Stomach (tissue), 9 donors: ENCODE data around the gene RSBN1. TPM values are rescaled to one million over a fixed set of nuclear protein-coding genes. Genes with fewer than 3 reads are reported as not detected.

Experiments used
- DNase-seq, 2 donors: peaks; one replicate each; pipeline versions ENCODE4 v3.0.0 to v3.0.0-alpha.2; 2013 to 2019
- H3K27ac ChIP-seq, 5 donors: fragments of 200-600 bp in 4 of 5; sonication (generic) in 4 of 5; one replicate each; pipeline ENCODE4 v1.5.1; 2013 to 2019; ENCODE audit warnings: mild to moderate bottlenecking in 1 of 5, moderate library complexity in 1 of 5
- H3K27me3 ChIP-seq, 3 donors: fragments of 200-600 bp; sonication (generic); one replicate each; pipeline ENCODE4 v1.5.1; 2017 to 2019; ENCODE audit warnings: mixed run types in 1 of 3
- H3K36me3 ChIP-seq, 4 donors: fragments of 200-600 bp; sonication (generic); 1 replicate in 3 of 4; 2 replicates in 1 of 4; pipeline ENCODE4 v1.5.1; 2016 to 2019
- H3K4me1 ChIP-seq, 4 donors: fragments of 200-600 bp; sonication (generic); one replicate each; pipeline ENCODE4 v1.5.1; 2016 to 2019
- H3K4me3 ChIP-seq, 4 donors: fragments of 200-600 bp; sonication (generic) in 3 of 4; one replicate each; pipeline ENCODE4 v1.5.1; 2016 to 2019; ENCODE audit warnings: mild to moderate bottlenecking in 1 of 4
- H3K9me3 ChIP-seq, 4 donors: fragments of 200-600 bp; sonication (generic); one replicate each; pipeline ENCODE4 v1.5.1; 2016 to 2019
- EP300 ChIP-seq: sonication (generic); formaldehyde crosslinking; IDR thresholded peaks from one replicate; pipeline ENCODE4 v1.6.1; 2017; ENCODE audit warnings: antibody characterized with exemption
- POLR2A ChIP-seq, 4 donors: fragments of 450-650 bp; IDR thresholded peaks; one replicate each; pipeline ENCODE4 v1.6.1; 2016; ENCODE audit warnings: antibody characterized with exemption in 4 of 4, control low read depth in 2 of 4, mild to moderate bottlenecking in 1 of 4, moderate library complexity in 1 of 4
- POLR2AphosphoS5 ChIP-seq, 3 donors: sonication (generic); formaldehyde crosslinking; IDR thresholded peaks; one replicate each; pipeline ENCODE4 v1.6.1; 2016; ENCODE audit warnings: antibody characterized with exemption in 3 of 3
- WGBS, 5 donors: extraction: QIAGEN DNeasy Blood & Tissue Kit in 3 of 5; methylation state at CpG; one replicate each; pipeline versions ENCODE4 v1.1.5 to v1.1.7; 2013 to 2018; 5-methylcytosine and 5-hydroxymethylcytosine counted together
- intact Hi-C: fragments of 100-400 bp; cut with DNase I; formaldehyde crosslinking; loops from one replicate; pipeline ENCODE4 v1.15.1; 2023; ENCODE audit warnings: low total_unique reads
- polyA plus RNA-seq, 3 donors: library from polyadenylated mRNA; stranded (reverse); fragments of 200-250 nt; gene quantifications; one replicate each; pipeline ENCODE4 v1.2.3, GENCODE V29; 2013
- total RNA-seq, 5 donors: library from RNA; depleted of rRNA; stranded (reverse); fragments of >200 nt; gene quantifications; one replicate each; pipeline versions ENCODE4 v1.1.0 to v1.2.3, GENCODE V29; 2014 to 2016
- TF ChIP-seq, protein P1 (sequence below), 7 experiments: fragments of 450-650 bp in 4 of 7; fragments of 200-600 bp in 3 of 7; sonication (generic) in 3 of 7; IDR thresholded peaks; one replicate each; pipeline ENCODE4 v1.5.1; 2016 to 2019; ENCODE audit warnings: antibody characterized with exemption in 7 of 7, control low read depth in 2 of 7, mild to moderate bottlenecking in 1 of 7
- donor health status: healthy with polysubstance abuse.
- donor health status: Bipolar disorder and iron deficiency.
- donor health status: healthy.

RSBN1 gene
- total and polyA plus RNA-seq, 8 donors: 2.8 to 58.9 (median 12.6) TPM

DNA sequence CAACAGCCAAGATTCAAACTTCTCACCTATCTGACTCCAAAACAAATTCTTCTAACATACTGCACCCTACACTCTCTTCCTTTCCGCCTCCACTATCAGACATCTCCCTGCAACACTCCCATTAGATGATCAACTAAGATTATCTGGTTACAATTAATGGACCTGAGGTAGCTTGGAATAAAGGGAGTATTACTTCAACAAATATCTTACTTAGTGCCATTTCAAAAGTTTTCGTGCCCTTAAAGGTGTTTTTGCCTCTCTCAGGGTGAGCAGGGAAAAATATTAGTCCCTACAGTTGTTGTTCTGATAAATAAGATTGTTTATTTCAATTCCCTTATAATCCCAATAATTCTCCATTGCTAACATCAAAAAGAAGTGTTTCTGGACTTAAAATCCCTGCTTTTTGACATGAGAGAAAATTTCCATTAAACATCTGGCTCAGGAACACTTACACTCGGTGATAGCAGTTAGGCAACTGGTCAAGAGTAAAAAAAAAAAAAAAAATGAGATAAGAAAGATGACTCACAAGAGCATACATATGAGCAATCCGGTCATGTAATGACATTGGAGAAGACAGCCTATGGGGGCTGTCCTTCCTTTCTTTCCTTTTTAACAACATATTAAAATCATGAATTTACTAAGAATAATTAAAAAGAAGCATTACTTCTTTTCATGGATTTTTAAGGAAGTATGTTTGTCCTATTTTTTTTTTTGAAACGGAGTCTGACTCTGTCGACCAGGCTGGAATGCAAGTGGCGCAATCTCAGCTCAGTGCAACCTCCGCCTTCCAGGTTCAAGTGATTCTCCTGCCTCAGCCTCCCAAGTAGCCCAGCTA lies 7.6 kb downstream of the RSBN1 start:
- H3K4me3 ChIP-seq: no peak overlapping the region
- H3K9me3 ChIP-seq: no peaks in the 10 kb centered on the region
- H3K27me3 ChIP-seq: no peaks in the 10 kb centered on the region
- H3K36me3 ChIP-seq: peaks cover 0 to 3% (median 0%) of the 10 kb centered on the region in 4 donors
- H3K4me1 ChIP-seq: peaks cover 39 to 93% (median 65%) of the 10 kb centered on the region in 4 donors
- intact Hi-C loops: no loop called here
- peak in 1 of 2 donors; percentile 53 for DNase-seq
- TF ChIP-seq POLR2AphosphoS5 (IDR thresholded peaks at IDR 0.05): no peak
- TF ChIP-seq, protein P1, sequence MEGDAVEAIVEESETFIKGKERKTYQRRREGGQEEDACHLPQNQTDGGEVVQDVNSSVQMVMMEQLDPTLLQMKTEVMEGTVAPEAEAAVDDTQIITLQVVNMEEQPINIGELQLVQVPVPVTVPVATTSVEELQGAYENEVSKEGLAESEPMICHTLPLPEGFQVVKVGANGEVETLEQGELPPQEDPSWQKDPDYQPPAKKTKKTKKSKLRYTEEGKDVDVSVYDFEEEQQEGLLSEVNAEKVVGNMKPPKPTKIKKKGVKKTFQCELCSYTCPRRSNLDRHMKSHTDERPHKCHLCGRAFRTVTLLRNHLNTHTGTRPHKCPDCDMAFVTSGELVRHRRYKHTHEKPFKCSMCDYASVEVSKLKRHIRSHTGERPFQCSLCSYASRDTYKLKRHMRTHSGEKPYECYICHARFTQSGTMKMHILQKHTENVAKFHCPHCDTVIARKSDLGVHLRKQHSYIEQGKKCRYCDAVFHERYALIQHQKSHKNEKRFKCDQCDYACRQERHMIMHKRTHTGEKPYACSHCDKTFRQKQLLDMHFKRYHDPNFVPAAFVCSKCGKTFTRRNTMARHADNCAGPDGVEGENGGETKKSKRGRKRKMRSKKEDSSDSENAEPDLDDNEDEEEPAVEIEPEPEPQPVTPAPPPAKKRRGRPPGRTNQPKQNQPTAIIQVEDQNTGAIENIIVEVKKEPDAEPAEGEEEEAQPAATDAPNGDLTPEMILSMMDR (IDR thresholded peaks at IDR 0.05): no peak
- TF ChIP-seq EP300: no peak
- TF ChIP-seq POLR2A (IDR thresholded peaks at IDR 0.05): no peak
- H3K27ac ChIP-seq: peak overlapping the region in 2 of 5 donors; percentile 17 to 33
- WGBS, 5 donors: 62 to 71% (median 65%) methylated on average over 8 of the region's 8 CpGs

DNA sequence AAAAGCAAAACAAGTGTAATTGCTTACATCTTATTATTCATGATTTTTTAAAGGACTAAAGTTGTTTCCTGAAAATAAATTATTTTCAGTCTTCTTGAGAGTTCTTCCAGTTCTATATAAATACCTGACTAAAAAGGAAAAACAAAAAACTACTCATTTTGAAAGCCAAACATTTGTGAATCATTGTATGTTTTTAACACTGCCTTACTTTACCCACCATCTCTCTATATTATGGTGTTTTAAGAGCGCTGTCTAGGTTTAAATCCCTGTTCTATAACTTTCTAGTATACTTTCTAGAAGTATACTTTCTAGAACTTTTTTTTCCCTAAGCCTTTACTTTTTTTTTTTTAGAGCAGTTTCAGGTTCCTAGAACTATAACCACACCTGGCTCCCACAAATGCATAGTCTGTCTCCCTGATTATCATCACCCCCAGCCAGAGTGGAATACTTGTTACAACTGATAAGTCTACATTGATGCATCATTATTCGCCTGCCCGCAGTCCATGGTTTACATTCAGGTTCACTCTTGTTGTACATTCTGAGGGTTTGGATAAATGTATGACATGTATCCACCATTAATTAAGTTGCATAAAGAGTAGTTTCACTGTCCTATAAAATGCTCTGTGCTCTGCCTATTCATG lies 9.8 kb downstream of the RSBN1 start:
- WGBS, 5 donors: 88 to 98% (median 94%) methylated on average over 3 of the region's 3 CpGs
- DNase-seq: no peak
- TF ChIP-seq POLR2A (IDR thresholded peaks at IDR 0.05): no peak
- TF ChIP-seq, protein P1 (IDR thresholded peaks at IDR 0.05): no peak
- TF ChIP-seq POLR2AphosphoS5 (IDR thresholded peaks at IDR 0.05): no peak
- no peak for TF ChIP-seq EP300
- Histone ChIP-seq H3K4me1 (peaks cover 28 to 87% (median 56%) of the 10 kb centered on the region in 4 donors), H3K9me3 (no peaks in the 10 kb centered on the region), H3K27me3 (no peaks in the 10 kb centered on the region), H3K36me3 (peaks cover 3 to 8% (median 4%) of the 10 kb centered on the region in 4 donors), H3K27ac (no peak overlapping the region), H3K4me3 (no peak overlapping the region)
- intact Hi-C loops: no loop called here

DNA sequence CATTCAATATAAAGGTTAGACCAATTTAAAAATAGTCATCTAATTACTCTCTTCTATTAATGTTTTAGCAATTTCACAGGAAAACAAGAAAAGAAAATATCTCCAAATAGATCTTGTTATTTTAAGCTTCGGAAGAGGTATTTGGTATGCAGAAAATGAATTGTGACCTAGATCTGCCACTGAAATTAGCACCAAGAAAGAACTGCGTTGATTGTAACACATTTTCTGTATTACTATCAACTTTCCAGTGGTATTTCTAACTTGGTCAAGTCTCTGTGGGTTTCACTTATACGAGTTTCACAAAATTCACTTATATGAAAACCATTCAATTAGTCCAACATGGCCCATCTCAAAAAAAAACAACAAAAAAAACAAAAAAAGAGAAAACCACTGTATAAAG lies 11.8 kb downstream of the RSBN1 start:
- TF ChIP-seq, protein P1 (IDR thresholded peaks at IDR 0.05): no peak
- no peak for TF ChIP-seq EP300
- no peak for TF ChIP-seq POLR2AphosphoS5 (IDR thresholded peaks at IDR 0.05)
- TF ChIP-seq POLR2A (IDR thresholded peaks at IDR 0.05): no peak
- H3K9me3 ChIP-seq: no peaks in the 10 kb centered on the region

DNA sequence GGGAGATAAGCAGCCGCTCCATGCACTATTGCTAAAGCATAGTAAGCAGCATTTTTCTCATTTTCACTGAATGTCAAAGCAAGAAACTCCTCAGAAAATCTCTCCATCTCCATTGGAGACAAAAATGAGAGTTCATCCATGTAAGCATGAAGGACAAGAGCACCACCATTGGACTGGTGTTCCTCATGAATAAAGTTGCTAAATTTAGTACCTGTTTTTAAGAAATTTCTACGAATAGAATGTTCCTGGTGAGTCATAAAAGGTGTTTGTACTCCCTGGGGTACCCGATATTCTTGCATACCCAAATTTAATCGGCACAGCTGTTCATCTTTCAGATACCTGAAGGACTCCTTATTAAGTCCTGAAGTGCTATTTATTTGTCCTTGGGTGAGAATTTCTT lies 14.8 kb downstream of the RSBN1 start:
- H3K4me1 ChIP-seq: peaks cover 7 to 65% (median 39%) of the 10 kb centered on the region in 4 donors

More for the DNA sequence above, 11.8 kb downstream of the RSBN1 start:
- no peaks in the 10 kb centered on the region for H3K27me3 ChIP-seq
- peaks cover 10 to 24% (median 21%) of the 10 kb centered on the region in 4 donors for H3K36me3 ChIP-seq
- no peak overlapping the region for H3K27ac ChIP-seq
- DNase-seq: no peak
- H3K4me1 ChIP-seq: peaks cover 23 to 73% (median 47%) of the 10 kb centered on the region in 4 donors
- intact Hi-C loops: no loop called here
- H3K4me3 ChIP-seq: no peak overlapping the region
- 74 to 85% (median 80%) methylated on average over 3 of the region's 3 CpGs for WGBS, 5 donors

More for the DNA sequence above, 14.8 kb downstream of the RSBN1 start:
- H3K4me3 ChIP-seq: no peak overlapping the region
- intact Hi-C loops: no loop called here
- H3K27ac ChIP-seq: no peak overlapping the region
- H3K9me3 ChIP-seq: no peaks in the 10 kb centered on the region
- DNase-seq: no peak
- WGBS, 5 donors: 90 to 91% (median 90%) methylated on average over 4 of the region's 4 CpGs
- H3K36me3 ChIP-seq: peaks cover 10 to 34% (median 26%) of the 10 kb centered on the region in 4 donors
- H3K27me3 ChIP-seq: no peaks in the 10 kb centered on the region
- TF ChIP-seq, protein P1 (IDR thresholded peaks at IDR 0.05): no peak
- TF ChIP-seq EP300 (no peak), POLR2AphosphoS5 (IDR thresholded peaks at IDR 0.05) (no peak), POLR2A (IDR thresholded peaks at IDR 0.05) (no peak)
